MM.1S (cell line): ENCODE results near the gene MED27.

Experiments
- DNase-seq: peaks from one replicate; pipeline ENCODE4 v3.0.0-alpha.2; 2015
- H2AFZ ChIP-seq: fragments of 300-600 bp; sonication (generic); 2 replicates; pipeline ENCODE4 v1.6.0; 2016; ENCODE audit warnings: antibody characterized with exemption, low read length
- H3F3A ChIP-seq: fragments of 300-600 bp; sonication (generic); 2 replicates; pipeline ENCODE4 v1.6.1; 2016; ENCODE audit warnings: mild to moderate bottlenecking, antibody characterized with exemption, low read length, moderate library complexity, mixed read lengths; ENCODE audit not compliant: insufficient read depth
- H3K27ac ChIP-seq: fragments of 300-600 bp; sonication (generic); 2 replicates; pipeline ENCODE4 v1.5.1; 2016; ENCODE audit warnings: mild to moderate bottlenecking, low read length
- H3K27me3 ChIP-seq: fragments of 300-600 bp; sonication (generic); replicated peaks from 2 replicates; pipeline ENCODE4 v1.6.0; 2016; ENCODE audit warnings: low read length; ENCODE audit not compliant: insufficient read depth
- H3K36me3 ChIP-seq: fragments of 300-600 bp; sonication (generic); replicated peaks from 2 replicates; pipeline ENCODE4 v1.6.1; 2016; ENCODE audit warnings: mild to moderate bottlenecking, low read length, mixed read lengths; ENCODE audit not compliant: insufficient read depth
- H3K4me1 ChIP-seq: fragments of 300-600 bp; sonication (generic); 2 replicates; pipeline ENCODE4 v1.6.1; 2016; ENCODE audit warnings: low read length, mixed read lengths
- H3K4me2 ChIP-seq: fragments of 300-600 bp; sonication (generic); 2 replicates; pipeline ENCODE4 v1.6.0; 2016; ENCODE audit warnings: low read depth, low read length
- H3K4me3 ChIP-seq: fragments of 300-600 bp; sonication (generic); 2 replicates; pipeline ENCODE4 v1.5.1; 2016; ENCODE audit warnings: low read length, mixed read lengths
- H3K79me2 ChIP-seq: fragments of 300-600 bp; sonication (generic); 2 replicates; pipeline ENCODE4 v1.6.1; 2016; ENCODE audit warnings: mixed run types, low read length, mixed read lengths
- H3K9ac ChIP-seq: fragments of 300-600 bp; sonication (generic); 2 replicates; pipeline ENCODE4 v1.6.1; 2016; ENCODE audit warnings: low read length, mixed read lengths
- H3K9me2 ChIP-seq: fragments of 300-600 bp; sonication (generic); replicated peaks from 2 replicates; pipeline ENCODE4 v1.6.1; 2016; ENCODE audit warnings: mild to moderate bottlenecking, low read length, mixed read lengths; ENCODE audit not compliant: insufficient read depth
- H3K9me3 ChIP-seq: fragments of 300-600 bp; sonication (generic); replicated peaks from 2 replicates; pipeline ENCODE4 v1.6.1; 2016; ENCODE audit warnings: mild to moderate bottlenecking, low read length, mixed read lengths; ENCODE audit not compliant: insufficient read depth
- H4K20me1 ChIP-seq: fragments of 300-600 bp; sonication (generic); 2 replicates; pipeline ENCODE4 v1.6.1; 2016; ENCODE audit warnings: mild to moderate bottlenecking, low read length, moderate library complexity, mixed read lengths; ENCODE audit not compliant: insufficient read depth
- CTCF ChIP-seq: fragments of 300-600 bp; sonication (generic); IDR thresholded peaks from 2 replicates; pipeline ENCODE4 v1.5.1; 2016; ENCODE audit warnings: antibody characterized with exemption, low read length, mixed read lengths
- EZH2 ChIP-seq: fragments of 300-600 bp; sonication (generic); optimal IDR thresholded peaks from 2 replicates; pipeline ENCODE3; 2017; ENCODE audit warnings: low read depth, mild to moderate bottlenecking, antibody characterized with exemption, low read length, mixed read lengths
- EZH2phosphoT487 ChIP-seq: fragments of 300-600 bp; sonication (generic); IDR thresholded peaks from 2 replicates; pipeline ENCODE4 v1.6.1; 2018; ENCODE audit warnings: antibody characterized with exemption, low read length

Gene MED27

GRCh38 chr9:132000659-132001058 lies 79.0 kb downstream of the MED27 start:
- H3K27me3 ChIP-seq = no peaks in the 10 kb centered on the region
- TF ChIP-seq EZH2 = no peak
- TF ChIP-seq CTCF = no peak
- no peak for TF ChIP-seq EZH2phosphoT487
- no peaks in the 10 kb centered on the region for H3K4me1 ChIP-seq
- H3K4me2 ChIP-seq = no peak overlapping the region
- H3K36me3 ChIP-seq = no peaks in the 10 kb centered on the region
- H2AFZ ChIP-seq = no peak overlapping the region
- no peak overlapping the region for H3K4me3 ChIP-seq
- no peaks in the 10 kb centered on the region for H4K20me1 ChIP-seq
- DNase-seq = no peak
- H3K9me3 ChIP-seq = no peaks in the 10 kb centered on the region
- H3K27ac ChIP-seq = no peak overlapping the region
- no peaks in the 10 kb centered on the region; the same call in 1 of the 2 replicates for H3F3A ChIP-seq
- H3K9ac ChIP-seq = no peak overlapping the region
- H3K9me2 ChIP-seq = no peaks in the 10 kb centered on the region
- no peaks in the 10 kb centered on the region for H3K79me2 ChIP-seq

- Histone ChIP-seq H3K4me2 (no peak overlapping the region), H3K9me3 (no peaks in the 10 kb centered on the region), H3F3A (no peaks in the 10 kb centered on the region; the same call in 1 of the 2 replicates), H3K9me2 (no peaks in the 10 kb centered on the region), H3K27me3 (no peaks in the 10 kb centered on the region), H3K36me3 (no peaks in the 10 kb centered on the region), H4K20me1 (no peaks in the 10 kb centered on the region), H3K9ac (no peak overlapping the region), H3K4me1 (no peaks in the 10 kb centered on the region), H3K27ac (no peak overlapping the region), H3K79me2 (no peaks in the 10 kb centered on the region), H3K4me3 (no peak overlapping the region), H2AFZ (no peak overlapping the region)
- TF ChIP-seq CTCF (no peak), EZH2phosphoT487 (no peak), EZH2 (no peak)
- no peak for DNase-seq
Observed at GRCh38 chr9:131999692-132000551, 79.7 kb downstream of the MED27 start.

- H3K4me1 ChIP-seq = no peaks in the 10 kb centered on the region
- no peak for DNase-seq
- H3K27ac ChIP-seq = no peak overlapping the region
- no peaks in the 10 kb centered on the region for H3K27me3 ChIP-seq
- H3F3A ChIP-seq = no peaks in the 10 kb centered on the region
- no peak overlapping the region for H3K9ac ChIP-seq
- H3K79me2 ChIP-seq = no peaks in the 10 kb centered on the region
- TF ChIP-seq CTCF (no peak), EZH2phosphoT487 (no peak), EZH2 (no peak)
- H3K9me3 ChIP-seq = no peaks in the 10 kb centered on the region
- no peaks in the 10 kb centered on the region for H3K9me2 ChIP-seq
- no peak overlapping the region for H3K4me2 ChIP-seq
- H3K4me3 ChIP-seq = no peak overlapping the region
- no peaks in the 10 kb centered on the region for H4K20me1 ChIP-seq
- no peaks in the 10 kb centered on the region for H3K36me3 ChIP-seq
- H2AFZ ChIP-seq = no peak overlapping the region
Observed at GRCh38 chr9:131997779-131998178, 81.9 kb downstream of the MED27 start.
